T-helper 1 cell treated with Interleukin-12 subunit alpha and Interleukin-12 subunit beta and Interleukin-4 antibody, amounts not matched to agents 30 μg/mL and 1 μg/mL, for 36 hours (primary cell): ENCODE results near the gene GCG.

ENCODE experiments used
- H3K27ac Mint-ChIP-seq: one replicate; pipeline ENCODE4 v1.8.0; 2021; ENCODE audit warnings: mild to moderate bottlenecking, mixed read lengths
- H3K27me3 Mint-ChIP-seq: one replicate; pipeline ENCODE4 v1.8.0; 2021; ENCODE audit warnings: low read depth, mixed read lengths
- H3K36me3 Mint-ChIP-seq: one replicate; pipeline ENCODE4 v1.8.0; 2021; ENCODE audit warnings: low read depth, mixed read lengths
- H3K4me1 Mint-ChIP-seq: one replicate; pipeline ENCODE4 v1.8.0; 2021; ENCODE audit warnings: low read depth, mixed read lengths
- H3K4me3 Mint-ChIP-seq: one replicate; pipeline ENCODE4 v1.8.0; 2021; ENCODE audit warnings: mild to moderate bottlenecking, moderate library complexity, mixed read lengths
- H3K9me3 Mint-ChIP-seq: one replicate; pipeline ENCODE4 v1.8.0; 2021; ENCODE audit warnings: mixed read lengths

Gene GCG

DNA sequence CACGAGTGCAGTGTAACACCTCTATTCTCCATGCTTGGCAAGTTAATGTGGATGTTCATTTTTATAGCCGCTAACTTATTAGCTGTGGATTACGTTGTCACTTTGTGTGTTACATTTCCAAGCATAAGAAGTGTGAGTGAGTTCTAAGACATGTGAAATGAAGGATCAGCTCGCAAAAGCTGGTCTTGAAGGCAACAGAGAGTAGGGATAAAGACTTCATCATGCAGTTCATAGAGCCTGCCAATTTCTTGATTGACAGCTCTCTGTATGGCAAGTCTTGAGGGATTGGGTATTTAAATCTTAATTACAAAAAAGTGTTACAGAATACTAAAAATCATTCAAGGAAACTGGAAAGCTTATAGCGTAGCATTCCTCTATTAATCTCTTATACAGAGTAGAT, 52.2 kb downstream of the GCG start:
- Mint-ChIP-seq H3K9me3 (no peaks in the 10 kb centered on the region), H3K36me3 (no peaks in the 10 kb centered on the region), H3K27ac (no peak overlapping the region), H3K4me3 (no peak overlapping the region), H3K27me3 (peaks cover 5% of the 10 kb centered on the region), H3K4me1 (peaks cover 2% of the 10 kb centered on the region)
